Stimulated activated CD8-positive, alpha-beta memory T cell treated with anti-CD3 and anti-CD28 coated beads, Interleukin-12 subunit alpha, Interleukin-12 subunit beta, amount 100 ng/mL, for 24 hours (primary cell): ENCODE results near the gene SLC16A3.
"Not testable (repeated sequence)": the region's sequence is repeated elsewhere in the genome, so short reads cannot be mapped to it uniquely, and the experiment has no call there.

ENCODE experiments used
- DNase-seq: peaks from one replicate; pipeline ENCODE4 v3.0.0-alpha.2; 2020; ENCODE audit errors: extremely low read depth

Gene SLC16A3

GRCh38 chr17:82204831-82205719 lies 23.8 kb upstream of the SLC16A3 start:
- DNase-seq = no peak

- no peak for DNase-seq
Observed at GRCh38 chr17:82205720-82206508, 22.9 kb upstream of the SLC16A3 start.

- not testable (repeated sequence) for DNase-seq
Observed at GRCh38 chr17:82210655-82211054, 18.2 kb upstream of the SLC16A3 start.

- DNase-seq = no peak
Observed at GRCh38 chr17:82212331-82213250, 16.3 kb upstream of the SLC16A3 start, which contains the start of gene CCDC57. Gene CCDC57 (minus strand): TSS chr17:82212842. CDS start chr17:82201944, 10,898 bp downstream.

- DNase-seq = no peak
Observed at GRCh38 chr17:82213251-82214011, 15.4 kb upstream of the SLC16A3 start.

GRCh38 chr17:82214012-82214628 lies 14.7 kb upstream of the SLC16A3 start:
- no peak for DNase-seq

- DNase-seq = no peak
Observed at GRCh38 chr17:82215095-82215971, 13.5 kb upstream of the SLC16A3 start.

GRCh38 chr17:82215972-82216300 lies 12.9 kb upstream of the SLC16A3 start:
- DNase-seq = no peak

GRCh38 chr17:82216301-82217119 lies 12.3 kb upstream of the SLC16A3 start:
- DNase-seq = no peak

- no peak for DNase-seq
Observed at GRCh38 chr17:82217120-82217529, 11.7 kb upstream of the SLC16A3 start.

- no peak for DNase-seq
Observed at GRCh38 chr17:82217530-82218204, 11.2 kb upstream of the SLC16A3 start.

- DNase-seq = no peak
Observed at GRCh38 chr17:82218349-82219075, 10.3 kb upstream of the SLC16A3 start.

GRCh38 chr17:82219083-82219482 lies 9.8 kb upstream of the SLC16A3 start:
- no peak for DNase-seq

GRCh38 chr17:82219753-82220709 lies 8.8 kb upstream of the SLC16A3 start:
- no peak for DNase-seq

- DNase-seq = no peak
Observed at GRCh38 chr17:82221341-82221902, 7.4 kb upstream of the SLC16A3 start.

GRCh38 chr17:82222816-82223215 lies 6.0 kb upstream of the SLC16A3 start:
- no peak for DNase-seq
